Measurements from ENCODE around the gene GRIN2B.

DNA sequence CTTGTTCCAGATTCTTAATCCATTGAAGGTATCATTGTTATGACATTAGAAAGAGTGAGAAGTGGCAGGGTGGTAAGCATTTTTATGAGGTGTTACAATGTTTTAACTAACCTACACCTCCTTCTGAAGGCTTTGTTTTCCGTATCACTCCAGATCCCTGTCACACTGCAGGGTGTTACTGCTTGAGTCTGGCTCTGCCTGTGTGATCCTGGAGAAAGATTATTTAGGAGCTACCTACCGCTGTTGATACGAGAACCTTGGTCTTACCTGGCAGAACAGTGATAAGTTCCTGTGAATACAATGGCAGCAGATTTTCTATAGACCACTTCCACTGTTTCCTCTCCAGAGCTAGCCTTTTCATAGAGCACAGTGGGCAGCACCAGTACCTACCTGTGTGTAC is 36.2 kb downstream of the GRIN2B start:
- TF ChIP-seq, protein P1, sequence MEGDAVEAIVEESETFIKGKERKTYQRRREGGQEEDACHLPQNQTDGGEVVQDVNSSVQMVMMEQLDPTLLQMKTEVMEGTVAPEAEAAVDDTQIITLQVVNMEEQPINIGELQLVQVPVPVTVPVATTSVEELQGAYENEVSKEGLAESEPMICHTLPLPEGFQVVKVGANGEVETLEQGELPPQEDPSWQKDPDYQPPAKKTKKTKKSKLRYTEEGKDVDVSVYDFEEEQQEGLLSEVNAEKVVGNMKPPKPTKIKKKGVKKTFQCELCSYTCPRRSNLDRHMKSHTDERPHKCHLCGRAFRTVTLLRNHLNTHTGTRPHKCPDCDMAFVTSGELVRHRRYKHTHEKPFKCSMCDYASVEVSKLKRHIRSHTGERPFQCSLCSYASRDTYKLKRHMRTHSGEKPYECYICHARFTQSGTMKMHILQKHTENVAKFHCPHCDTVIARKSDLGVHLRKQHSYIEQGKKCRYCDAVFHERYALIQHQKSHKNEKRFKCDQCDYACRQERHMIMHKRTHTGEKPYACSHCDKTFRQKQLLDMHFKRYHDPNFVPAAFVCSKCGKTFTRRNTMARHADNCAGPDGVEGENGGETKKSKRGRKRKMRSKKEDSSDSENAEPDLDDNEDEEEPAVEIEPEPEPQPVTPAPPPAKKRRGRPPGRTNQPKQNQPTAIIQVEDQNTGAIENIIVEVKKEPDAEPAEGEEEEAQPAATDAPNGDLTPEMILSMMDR (IDR thresholded peaks at IDR 0.05), result no peak
- TF ChIP-seq POLR2A (IDR thresholded peaks at IDR 0.05), result no peak
